ENCODE measurements around the gene PPAT.

PPAT gene

DNA sequence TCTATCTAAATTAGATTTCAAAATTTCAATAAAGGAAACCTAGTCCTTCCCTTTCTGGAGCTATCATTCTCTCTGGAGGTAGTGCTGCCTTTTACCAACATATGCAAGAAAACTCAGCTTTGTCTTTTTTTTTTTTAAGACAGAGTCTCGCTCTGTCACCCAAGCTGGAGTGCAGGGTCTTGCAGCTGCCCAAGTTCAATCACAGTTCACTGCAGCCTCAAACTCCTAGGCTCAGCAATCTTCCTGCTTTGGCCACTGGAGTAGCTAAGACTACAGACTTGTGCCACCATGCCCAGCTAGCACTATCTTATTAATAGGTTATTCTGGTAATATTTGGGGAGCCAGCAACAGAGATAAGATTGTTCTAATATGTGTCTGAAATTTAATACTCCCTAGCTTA, 60.5 kb downstream of the PPAT start:
- no peak for DNase-seq

DNA sequence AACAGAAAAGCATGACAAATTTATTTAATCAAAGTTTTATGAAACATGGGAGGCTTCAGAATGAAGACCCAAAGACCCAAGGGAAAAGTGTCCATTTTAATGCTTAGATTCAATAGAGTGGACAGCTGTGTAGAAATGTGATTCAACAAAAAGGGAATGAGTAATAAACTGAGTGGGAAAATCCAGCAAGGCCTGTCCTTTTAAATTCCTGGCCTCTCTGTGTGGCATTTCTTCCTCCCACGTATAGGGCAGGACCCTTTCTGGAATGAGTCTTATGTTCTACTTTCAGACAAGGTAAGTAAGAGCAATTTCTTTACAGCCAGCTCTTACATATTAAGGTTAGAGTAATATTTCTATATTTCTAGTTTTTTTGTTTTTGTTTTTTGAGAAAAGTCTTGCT, 62.6 kb downstream of the PPAT start:
- DNase-seq, result no peak

DNA sequence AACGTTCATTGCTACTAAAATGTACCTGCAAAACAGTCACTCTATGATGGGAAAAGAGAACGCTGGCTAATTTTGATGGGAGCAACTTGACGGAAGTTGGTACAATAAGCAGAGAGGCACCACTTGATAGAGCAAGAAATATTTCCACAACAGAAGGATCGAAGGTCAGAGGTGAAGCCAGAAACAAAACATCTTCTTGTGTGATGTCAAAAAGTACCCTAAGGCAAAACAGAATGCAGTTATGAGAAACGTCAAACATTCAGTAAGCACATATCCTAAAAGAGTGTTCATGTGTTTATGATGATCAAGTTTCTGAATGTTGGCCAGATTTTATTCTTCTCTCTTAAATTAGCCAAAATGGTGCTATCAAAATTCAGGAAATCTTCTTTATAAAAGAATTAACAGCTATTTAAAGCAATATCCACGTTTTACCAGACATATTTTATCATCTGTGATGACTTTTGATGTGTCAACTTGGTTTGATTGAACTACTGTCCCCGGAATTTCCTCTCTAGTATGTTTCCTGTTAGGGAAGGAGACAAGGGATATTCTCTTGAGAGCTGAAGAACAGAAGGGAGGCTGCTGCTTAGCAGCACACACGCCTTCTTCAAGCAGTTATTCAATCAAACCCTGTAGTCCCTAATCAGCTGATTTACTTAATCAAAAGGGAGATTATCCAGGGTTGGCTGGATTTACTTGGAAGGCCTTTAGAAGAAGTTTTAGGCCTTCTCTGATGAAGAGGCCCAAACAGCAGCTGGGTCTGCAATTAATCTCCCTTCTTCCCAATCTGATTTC, 63.8 kb downstream of the PPAT start:
- DNase-seq, result no peak

DNA sequence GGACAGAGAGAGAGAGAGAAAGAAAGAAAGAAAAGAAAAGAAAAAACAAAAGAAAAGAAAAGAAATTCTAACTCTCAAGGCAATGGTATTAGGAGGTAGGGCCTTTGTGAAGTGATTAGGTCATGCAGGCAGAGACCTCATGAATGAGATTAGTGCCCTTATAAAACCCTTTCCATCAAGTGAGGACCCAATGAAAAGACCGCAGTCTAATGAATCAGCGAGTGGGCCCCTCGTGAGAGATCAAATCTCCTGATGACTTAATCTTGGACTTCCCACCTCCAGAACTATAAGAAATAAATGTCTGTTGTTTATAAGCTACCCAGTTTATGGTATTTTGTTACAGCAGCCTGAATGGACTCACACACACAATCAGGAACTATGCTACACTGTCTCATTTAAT, 65.0 kb downstream of the PPAT start:
- DNase-seq, result no peak

DNA sequence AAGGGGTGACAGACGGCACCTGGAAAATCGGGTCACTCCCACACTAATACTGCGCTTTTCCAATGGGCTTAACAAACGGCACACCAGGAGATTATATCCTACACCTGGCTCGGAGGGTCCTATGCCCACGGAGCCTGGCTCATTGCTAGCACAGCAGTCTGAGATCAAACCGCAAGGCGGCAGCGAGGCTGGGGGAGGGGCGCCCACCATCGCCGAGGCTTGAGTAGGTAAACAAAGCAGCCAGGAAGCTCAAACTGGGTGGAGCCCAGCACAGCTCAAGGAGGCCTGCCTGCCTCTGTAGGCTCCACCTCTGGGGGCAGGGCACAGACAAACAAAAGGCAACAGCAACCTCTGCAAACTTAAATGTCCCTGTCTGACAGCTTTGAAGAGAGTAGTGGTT, 72.4 kb downstream of the PPAT start:
- peak; percentile 57 to 69 for DNase-seq

DNA sequence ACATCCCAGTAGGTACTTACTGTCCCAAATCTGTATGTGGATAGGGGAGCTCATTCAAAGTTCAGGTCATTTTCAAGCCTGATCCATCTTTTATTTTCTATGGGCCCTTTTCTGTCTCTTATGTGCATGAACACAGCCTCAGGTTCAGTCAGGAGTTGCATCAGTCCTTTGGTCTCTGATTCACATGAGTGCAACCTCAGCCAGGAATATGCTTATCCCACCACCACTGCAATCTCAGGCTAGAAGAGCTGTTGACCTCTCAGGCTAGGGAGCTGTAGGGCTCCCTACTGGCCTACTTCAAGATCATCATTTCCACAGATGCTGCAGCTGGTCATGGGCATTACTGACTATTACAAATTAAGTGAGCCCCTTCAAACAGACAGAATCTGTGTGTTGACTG, 75.3 kb downstream of the PPAT start:
- DNase-seq, result no peak

DNA sequence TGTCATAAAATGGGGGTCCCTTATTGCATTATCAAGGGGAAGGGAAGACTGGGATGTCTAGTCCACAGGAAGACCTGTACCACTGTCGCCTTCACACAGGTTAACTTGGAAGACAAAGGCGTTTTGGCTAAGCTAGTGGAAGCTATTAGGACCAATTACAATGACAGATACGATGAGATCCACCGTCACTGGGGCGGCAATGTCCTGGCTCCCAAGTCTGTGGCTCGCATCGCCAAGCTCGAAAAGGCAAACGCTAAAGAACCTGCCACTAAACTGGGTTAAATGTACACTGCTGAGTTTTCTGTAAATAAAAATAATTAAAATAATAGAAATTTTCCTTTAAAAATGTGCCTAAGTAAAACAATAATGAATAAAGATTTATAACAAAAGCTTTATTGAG, 78.8 kb downstream of the PPAT start:
- DNase-seq, result no peak

DNA sequence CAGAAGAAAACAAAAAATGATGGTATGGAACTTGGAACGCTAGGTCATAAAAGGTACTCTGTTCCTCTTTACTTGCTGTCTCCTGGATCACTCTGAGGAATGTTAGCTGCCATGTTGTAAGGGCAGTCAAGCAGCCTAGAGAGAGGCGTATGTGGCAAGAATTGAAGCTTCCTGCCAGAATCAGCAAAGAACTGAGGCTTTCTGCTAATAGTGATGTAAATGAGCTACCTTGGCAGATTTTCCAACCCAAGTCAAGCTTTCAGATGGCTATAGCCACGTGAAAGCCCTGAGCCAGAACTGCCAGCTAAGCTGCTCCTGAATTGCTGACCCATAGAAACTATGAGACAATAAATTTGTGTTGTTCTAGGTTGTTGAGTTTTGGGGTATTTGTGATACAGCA, 86.8 kb downstream of the PPAT start:
- DNase-seq, result no peak

DNA sequence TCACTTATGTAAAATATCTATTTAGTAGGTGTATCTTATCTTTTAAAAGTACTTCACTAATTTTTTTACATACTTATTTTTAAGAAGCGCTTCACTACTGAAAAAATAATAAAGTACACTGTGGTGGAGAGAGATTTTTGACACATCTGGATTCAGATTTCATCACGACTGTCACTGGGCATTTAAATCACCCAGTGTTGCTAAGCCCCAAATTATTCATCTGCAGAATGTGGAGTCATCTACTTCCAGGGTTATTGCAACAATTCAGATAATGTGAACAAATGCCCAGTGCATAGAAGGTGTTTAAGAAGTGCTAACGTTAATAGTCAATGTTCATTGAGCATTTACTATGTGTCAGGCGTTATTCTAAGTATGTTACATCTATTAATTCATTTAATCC, 90.0 kb downstream of the PPAT start:
- DNase-seq, result no peak

All from SHP77 (cell line).